ENCODE data around the gene DDX46.

Gene DDX46

DNA sequence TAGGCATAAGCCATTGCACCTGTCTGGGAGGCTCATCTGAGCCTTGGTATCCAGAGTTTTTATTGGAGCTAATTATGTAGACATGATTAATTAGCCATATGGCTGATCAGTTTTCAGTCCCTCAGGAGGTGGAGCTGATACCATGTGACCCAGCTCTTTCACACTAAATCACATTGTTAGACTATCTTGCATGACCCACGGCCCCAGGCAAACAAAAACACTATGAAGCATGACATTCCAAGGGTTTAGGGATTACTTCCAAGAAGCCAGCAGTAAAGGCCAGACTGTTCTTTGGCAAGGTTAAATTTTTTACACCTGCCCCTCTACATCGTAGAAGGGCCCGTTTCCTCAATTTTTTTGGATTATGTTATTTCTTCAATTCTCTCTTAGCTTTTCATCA is 82.2 kb downstream of the DDX46 start:
- H3K4me2 ChIP-seq (ENCODE audit: low read depth, low read length, poor library complexity, severe bottlenecking), result no peak overlapping the region

DNA sequence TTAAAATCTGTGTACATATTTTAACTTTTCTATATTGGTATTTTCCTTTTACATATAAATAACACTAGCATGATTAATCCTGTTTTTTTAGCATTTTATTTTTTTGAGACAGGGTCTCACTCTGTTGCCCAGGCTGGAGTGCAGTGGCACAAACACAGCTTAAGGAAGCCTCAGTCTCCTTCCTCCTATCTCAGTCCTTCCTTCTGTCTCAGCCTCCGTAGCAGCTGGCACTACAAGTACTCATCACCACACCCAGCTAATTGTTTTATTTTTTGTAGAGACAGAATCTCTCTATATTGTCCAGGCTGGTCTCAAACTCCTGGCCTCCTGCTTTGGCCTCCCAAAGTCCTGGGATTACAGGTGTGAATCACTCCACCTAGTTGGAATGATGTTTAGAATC is 85.7 kb downstream of the DDX46 start:
- no peak overlapping the region for H3K9ac ChIP-seq (ENCODE audit: low read depth, low read length, poor library complexity, severe bottlenecking)
- TF ChIP-seq, protein P1, sequence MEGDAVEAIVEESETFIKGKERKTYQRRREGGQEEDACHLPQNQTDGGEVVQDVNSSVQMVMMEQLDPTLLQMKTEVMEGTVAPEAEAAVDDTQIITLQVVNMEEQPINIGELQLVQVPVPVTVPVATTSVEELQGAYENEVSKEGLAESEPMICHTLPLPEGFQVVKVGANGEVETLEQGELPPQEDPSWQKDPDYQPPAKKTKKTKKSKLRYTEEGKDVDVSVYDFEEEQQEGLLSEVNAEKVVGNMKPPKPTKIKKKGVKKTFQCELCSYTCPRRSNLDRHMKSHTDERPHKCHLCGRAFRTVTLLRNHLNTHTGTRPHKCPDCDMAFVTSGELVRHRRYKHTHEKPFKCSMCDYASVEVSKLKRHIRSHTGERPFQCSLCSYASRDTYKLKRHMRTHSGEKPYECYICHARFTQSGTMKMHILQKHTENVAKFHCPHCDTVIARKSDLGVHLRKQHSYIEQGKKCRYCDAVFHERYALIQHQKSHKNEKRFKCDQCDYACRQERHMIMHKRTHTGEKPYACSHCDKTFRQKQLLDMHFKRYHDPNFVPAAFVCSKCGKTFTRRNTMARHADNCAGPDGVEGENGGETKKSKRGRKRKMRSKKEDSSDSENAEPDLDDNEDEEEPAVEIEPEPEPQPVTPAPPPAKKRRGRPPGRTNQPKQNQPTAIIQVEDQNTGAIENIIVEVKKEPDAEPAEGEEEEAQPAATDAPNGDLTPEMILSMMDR (conservative IDR thresholded peaks at IDR 0.05; ENCODE audit: low read length), result no peak
- no peak for TF ChIP-seq EZH2phosphoT487 (IDR thresholded peaks at IDR 0.05; ENCODE audit: borderline replicate concordance)

More for the DNA sequence above, 82.2 kb downstream of the DDX46 start:
- H3F3A ChIP-seq (ENCODE audit: low read depth), result no peaks in the 10 kb centered on the region
- H3K79me2 ChIP-seq (ENCODE audit: insufficient read depth, low read length), result no peaks in the 10 kb centered on the region
- no peak overlapping the region for H2AFZ ChIP-seq (ENCODE audit: low read length)
- no peak for TF ChIP-seq EZH2phosphoT487 (IDR thresholded peaks at IDR 0.05; ENCODE audit: borderline replicate concordance)
- TF ChIP-seq, protein P1 (conservative IDR thresholded peaks at IDR 0.05; ENCODE audit: low read length), result no peak
- no peaks in the 10 kb centered on the region for H3K4me1 ChIP-seq (ENCODE audit: insufficient read depth, low read length, poor library complexity, severe bottlenecking)
- no peak overlapping the region for H3K9ac ChIP-seq (ENCODE audit: low read depth, low read length, poor library complexity, severe bottlenecking)
- H4K20me1 ChIP-seq (ENCODE audit: insufficient read depth, low read length, poor library complexity, severe bottlenecking), result no peaks in the 10 kb centered on the region
- H3K36me3 ChIP-seq (ENCODE audit: insufficient read depth, low read length), result no peaks in the 10 kb centered on the region
- H3K9me3 ChIP-seq (ENCODE audit: insufficient read depth, low read depth, low read length), result no peaks in the 10 kb centered on the region
- H3K4me3 ChIP-seq (ENCODE audit: low read length, poor library complexity, severe bottlenecking), result no peak overlapping the region
- H3K27me3 ChIP-seq (ENCODE audit: insufficient read depth, low read length, poor library complexity, severe bottlenecking), result no peaks in the 10 kb centered on the region
- no peaks in the 10 kb centered on the region for H3K9me2 ChIP-seq (replicated peaks; ENCODE audit: low read depth, low read length)

DNA sequence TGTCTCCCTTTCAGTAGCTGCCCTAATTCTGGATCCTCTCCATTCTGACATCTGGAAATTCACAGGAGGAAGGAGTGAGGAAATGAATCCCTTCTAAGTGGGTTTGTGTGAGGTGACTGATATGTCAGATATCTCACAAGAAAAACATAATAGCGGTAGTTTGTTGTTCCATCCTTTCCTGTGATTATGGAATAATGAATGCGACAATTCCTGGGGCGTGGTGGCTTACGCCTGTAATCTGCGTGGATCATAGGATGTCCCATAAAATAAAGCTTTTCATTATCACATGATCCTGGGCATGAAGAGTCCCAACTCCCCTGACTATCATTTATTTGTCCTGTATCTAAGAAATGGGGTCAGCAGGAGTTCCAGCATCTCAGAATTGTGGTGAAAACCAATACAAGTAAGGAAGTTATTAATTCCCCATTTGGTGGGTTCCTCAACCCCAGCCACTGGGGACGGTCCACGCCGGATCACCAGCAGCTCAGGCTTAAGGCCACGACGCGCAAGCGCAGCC is 86.8 kb downstream of the DDX46 start:
- no peaks in the 10 kb centered on the region for H3K9me2 ChIP-seq (replicated peaks; ENCODE audit: low read depth, low read length)
- H3K4me3 ChIP-seq (ENCODE audit: low read length, poor library complexity, severe bottlenecking), result peak overlapping the region; percentile 94
- no peaks in the 10 kb centered on the region for H3F3A ChIP-seq (ENCODE audit: low read depth)
- no peaks in the 10 kb centered on the region for H3K27me3 ChIP-seq (ENCODE audit: insufficient read depth, low read length, poor library complexity, severe bottlenecking)
- peak overlapping the region; percentile 47 for H2AFZ ChIP-seq (ENCODE audit: low read length)
- H4K20me1 ChIP-seq (ENCODE audit: insufficient read depth, low read length, poor library complexity, severe bottlenecking), result peaks cover 4% of the 10 kb centered on the region
- no peaks in the 10 kb centered on the region for H3K4me1 ChIP-seq (ENCODE audit: insufficient read depth, low read length, poor library complexity, severe bottlenecking)
- no peaks in the 10 kb centered on the region for H3K9me3 ChIP-seq (ENCODE audit: insufficient read depth, low read depth, low read length)
- H3K36me3 ChIP-seq (ENCODE audit: insufficient read depth, low read length), result no peaks in the 10 kb centered on the region
- peaks cover 33% of the 10 kb centered on the region for H3K79me2 ChIP-seq (ENCODE audit: insufficient read depth, low read length)
- peak overlapping the region; percentile 56 for H3K4me2 ChIP-seq (ENCODE audit: low read depth, low read length, poor library complexity, severe bottlenecking)
- TF ChIP-seq EZH2phosphoT487 (IDR thresholded peaks at IDR 0.05; ENCODE audit: borderline replicate concordance), result no peak
- TF ChIP-seq, protein P1 (conservative IDR thresholded peaks at IDR 0.05; ENCODE audit: low read length), result no peak
- H3K9ac ChIP-seq (ENCODE audit: low read depth, low read length, poor library complexity, severe bottlenecking), result peak overlapping the region; percentile 91

More for the DNA sequence above, 85.7 kb downstream of the DDX46 start:
- Histone ChIP-seq H3K4me1 (ENCODE audit: insufficient read depth, low read length, poor library complexity, severe bottlenecking) (no peaks in the 10 kb centered on the region), H3K79me2 (ENCODE audit: insufficient read depth, low read length) (peaks cover 31% of the 10 kb centered on the region), H3K4me2 (ENCODE audit: low read depth, low read length, poor library complexity, severe bottlenecking) (no peak overlapping the region), H4K20me1 (ENCODE audit: insufficient read depth, low read length, poor library complexity, severe bottlenecking) (peaks cover 4% of the 10 kb centered on the region), H3K27me3 (ENCODE audit: insufficient read depth, low read length, poor library complexity, severe bottlenecking) (no peaks in the 10 kb centered on the region), H3K9me2 (replicated peaks; ENCODE audit: low read depth, low read length) (no peaks in the 10 kb centered on the region), H3K4me3 (ENCODE audit: low read length, poor library complexity, severe bottlenecking) (no peak overlapping the region), H3F3A (ENCODE audit: low read depth) (no peaks in the 10 kb centered on the region), H3K9me3 (ENCODE audit: insufficient read depth, low read depth, low read length) (no peaks in the 10 kb centered on the region), H3K36me3 (ENCODE audit: insufficient read depth, low read length) (no peaks in the 10 kb centered on the region), H2AFZ (ENCODE audit: low read length) (no peak overlapping the region)

Data from Loucy (cell line).